Measurements from ENCODE around the gene BACH2.

BACH2 gene

DNA sequence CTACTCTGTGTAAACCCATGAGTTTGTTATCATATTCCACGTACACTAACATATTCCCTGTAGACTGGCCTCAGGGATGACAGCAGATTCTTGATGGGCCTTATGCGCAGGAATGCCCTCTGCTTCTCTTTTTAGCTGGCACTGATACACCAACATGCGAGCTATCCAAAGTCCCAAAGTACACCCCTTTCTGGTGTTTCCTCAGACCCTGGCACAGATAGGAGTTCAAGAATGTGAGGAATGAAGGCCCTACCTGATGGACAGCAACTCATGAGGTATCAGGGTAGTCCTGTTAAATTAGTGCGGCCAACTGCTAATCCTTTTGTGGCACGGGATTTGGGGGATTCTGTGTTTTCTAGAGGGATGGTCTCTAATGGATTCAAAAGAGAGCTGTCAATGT, 93.0 kb downstream of the BACH2 start:
- TF ChIP-seq POLR2AphosphoS5 (IDR thresholded peaks at IDR 0.05; ENCODE audit: low read depth, low read length), result peak; percentile 15; the same call in 1 of the 2 replicates
- no peak for TF ChIP-seq TAF1 (IDR thresholded peaks at IDR 0.05; ENCODE audit: borderline replicate concordance, insufficient read depth, low read length)
- TF ChIP-seq, protein P1, sequence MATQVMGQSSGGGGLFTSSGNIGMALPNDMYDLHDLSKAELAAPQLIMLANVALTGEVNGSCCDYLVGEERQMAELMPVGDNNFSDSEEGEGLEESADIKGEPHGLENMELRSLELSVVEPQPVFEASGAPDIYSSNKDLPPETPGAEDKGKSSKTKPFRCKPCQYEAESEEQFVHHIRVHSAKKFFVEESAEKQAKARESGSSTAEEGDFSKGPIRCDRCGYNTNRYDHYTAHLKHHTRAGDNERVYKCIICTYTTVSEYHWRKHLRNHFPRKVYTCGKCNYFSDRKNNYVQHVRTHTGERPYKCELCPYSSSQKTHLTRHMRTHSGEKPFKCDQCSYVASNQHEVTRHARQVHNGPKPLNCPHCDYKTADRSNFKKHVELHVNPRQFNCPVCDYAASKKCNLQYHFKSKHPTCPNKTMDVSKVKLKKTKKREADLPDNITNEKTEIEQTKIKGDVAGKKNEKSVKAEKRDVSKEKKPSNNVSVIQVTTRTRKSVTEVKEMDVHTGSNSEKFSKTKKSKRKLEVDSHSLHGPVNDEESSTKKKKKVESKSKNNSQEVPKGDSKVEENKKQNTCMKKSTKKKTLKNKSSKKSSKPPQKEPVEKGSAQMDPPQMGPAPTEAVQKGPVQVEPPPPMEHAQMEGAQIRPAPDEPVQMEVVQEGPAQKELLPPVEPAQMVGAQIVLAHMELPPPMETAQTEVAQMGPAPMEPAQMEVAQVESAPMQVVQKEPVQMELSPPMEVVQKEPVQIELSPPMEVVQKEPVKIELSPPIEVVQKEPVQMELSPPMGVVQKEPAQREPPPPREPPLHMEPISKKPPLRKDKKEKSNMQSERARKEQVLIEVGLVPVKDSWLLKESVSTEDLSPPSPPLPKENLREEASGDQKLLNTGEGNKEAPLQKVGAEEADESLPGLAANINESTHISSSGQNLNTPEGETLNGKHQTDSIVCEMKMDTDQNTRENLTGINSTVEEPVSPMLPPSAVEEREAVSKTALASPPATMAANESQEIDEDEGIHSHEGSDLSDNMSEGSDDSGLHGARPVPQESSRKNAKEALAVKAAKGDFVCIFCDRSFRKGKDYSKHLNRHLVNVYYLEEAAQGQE (IDR thresholded peaks at IDR 0.05; ENCODE audit: insufficient read depth in 1 of 2, low read depth in 2 of 2, low read length in 2 of 2), result no peak
- no peak for TF ChIP-seq SIN3A (IDR thresholded peaks at IDR 0.05; ENCODE audit: borderline replicate concordance, insufficient read depth, low read length)

DNA sequence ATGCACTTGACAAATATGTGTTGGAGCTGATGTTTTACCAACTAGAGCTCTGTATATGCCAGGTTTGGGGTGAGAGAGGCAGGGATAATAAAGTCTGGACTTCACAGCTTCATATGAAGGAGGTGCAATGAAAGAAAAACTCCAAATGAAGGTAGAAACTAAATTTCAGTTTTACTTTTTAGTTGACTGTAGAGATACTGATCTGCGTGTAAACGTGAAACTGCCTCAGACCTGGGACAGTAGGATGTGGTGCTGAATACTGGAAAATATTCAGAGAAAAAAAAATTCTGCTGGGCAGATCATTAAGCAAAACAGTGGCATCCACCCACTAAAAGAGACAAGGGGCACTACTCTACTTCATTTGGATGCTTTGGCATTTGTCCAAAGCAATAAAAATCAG, 94.5 kb downstream of the BACH2 start:
- no peak for TF ChIP-seq SIN3A (IDR thresholded peaks at IDR 0.05; ENCODE audit: borderline replicate concordance, insufficient read depth, low read length)
- TF ChIP-seq FOXP2 (optimal IDR thresholded peaks at IDR 0.05; ENCODE audit: borderline replicate concordance, extremely low read depth, extremely low read length, insufficient read depth), result no peak
- TF ChIP-seq, protein P1 (IDR thresholded peaks at IDR 0.05; ENCODE audit: insufficient read depth in 1 of 2, low read depth in 2 of 2, low read length in 2 of 2), result no peak
- TF ChIP-seq POLR2AphosphoS5 (IDR thresholded peaks at IDR 0.05; ENCODE audit: low read depth, low read length), result no peak
- TF ChIP-seq TAF1 (IDR thresholded peaks at IDR 0.05; ENCODE audit: borderline replicate concordance, insufficient read depth, low read length), result no peak

DNA sequence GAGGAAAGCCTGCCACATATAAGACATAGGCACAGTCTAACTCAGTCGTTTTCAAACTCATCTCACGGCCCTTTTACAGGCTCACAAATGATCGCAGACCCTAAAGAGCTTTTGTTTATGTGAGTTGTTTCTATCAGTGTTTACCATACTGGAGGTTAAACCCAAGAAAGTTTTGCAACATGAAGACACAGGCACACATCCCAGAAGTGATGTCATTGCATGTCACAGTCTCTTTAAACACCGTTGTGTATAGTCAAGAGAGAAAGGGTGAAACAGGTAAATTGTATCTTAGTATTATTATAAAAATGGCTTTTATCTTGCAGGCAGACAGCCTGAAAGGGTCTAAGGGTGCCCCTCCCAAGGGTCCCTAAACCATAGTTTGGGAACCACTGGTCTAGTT, 96.7 kb downstream of the BACH2 start:
- TF ChIP-seq, protein P1 (IDR thresholded peaks at IDR 0.05; ENCODE audit: insufficient read depth in 1 of 2, low read depth in 2 of 2, low read length in 2 of 2), result no peak
- TF ChIP-seq POLR2AphosphoS5 (IDR thresholded peaks at IDR 0.05; ENCODE audit: low read depth, low read length) (0 out of 2 replicates have a peak, but pooled peaks have one; percentile 19), FOXP2 (optimal IDR thresholded peaks at IDR 0.05; ENCODE audit: borderline replicate concordance, extremely low read depth, extremely low read length, insufficient read depth) (no peak), SIN3A (IDR thresholded peaks at IDR 0.05; ENCODE audit: borderline replicate concordance, insufficient read depth, low read length) (no peak), TAF1 (IDR thresholded peaks at IDR 0.05; ENCODE audit: borderline replicate concordance, insufficient read depth, low read length) (no peak)

DNA sequence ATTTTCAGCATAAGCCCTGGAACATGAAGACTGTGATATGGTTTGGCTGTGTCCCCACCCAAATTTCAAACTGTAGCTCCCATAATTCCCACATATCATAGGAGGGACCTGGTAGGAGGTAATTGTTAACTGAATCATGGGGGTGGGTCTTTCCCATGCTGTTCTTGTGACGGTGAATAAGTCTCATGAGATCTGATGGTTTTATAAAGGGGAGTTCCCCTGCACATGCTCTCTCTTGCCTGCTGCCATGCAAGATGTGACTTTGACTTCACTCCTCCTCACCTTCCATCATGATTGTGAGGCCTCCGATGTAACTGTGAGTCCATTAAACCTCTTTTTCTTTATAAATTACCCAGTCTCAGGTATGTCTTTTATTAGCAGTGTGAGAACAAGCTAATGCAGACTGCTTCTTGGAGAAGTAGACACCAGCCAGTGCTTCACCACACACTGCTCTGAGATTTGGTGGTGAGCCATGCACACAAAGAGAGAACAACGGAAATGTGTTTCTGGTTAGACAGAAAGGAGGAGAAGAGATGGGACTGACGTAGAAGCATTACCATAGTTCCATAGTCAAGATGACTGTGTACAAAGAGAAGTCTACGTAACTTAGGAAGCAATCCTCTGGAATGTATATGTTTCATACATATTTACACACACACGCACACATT, 97.8 kb downstream of the BACH2 start:
- TF ChIP-seq TAF1 (IDR thresholded peaks at IDR 0.05; ENCODE audit: borderline replicate concordance, insufficient read depth, low read length) (no peak), POLR2AphosphoS5 (IDR thresholded peaks at IDR 0.05; ENCODE audit: low read depth, low read length) (no peak; the same call in 1 of the 2 replicates), SIN3A (IDR thresholded peaks at IDR 0.05; ENCODE audit: borderline replicate concordance, insufficient read depth, low read length) (no peak), FOXP2 (optimal IDR thresholded peaks at IDR 0.05; ENCODE audit: borderline replicate concordance, extremely low read depth, extremely low read length, insufficient read depth) (no peak)
- TF ChIP-seq, protein P1 (IDR thresholded peaks at IDR 0.05; ENCODE audit: insufficient read depth in 1 of 2, low read depth in 2 of 2, low read length in 2 of 2), result no peak

All from PFSK-1 (cell line).